Astrocyte (in vitro differentiated cells and primary cell): ENCODE data around the gene FADS6. TPM values are rescaled to one million over a fixed set of nuclear protein-coding genes. Genes with fewer than 3 reads are reported as not detected.

Source experiments
- DNase-seq: peaks from one replicate; pipeline ENCODE4 v3.0.0-alpha.2; 2010; ENCODE audit warnings: low read depth
- FAIRE-seq: peaks from 2 replicates; lab custom pipeline; 2011; peaks lifted over from hg19 to GRCh38; lab: Jason Lieb, UNC
- H2AFZ ChIP-seq: 2 replicates; pipeline ENCODE4 v1.6.0; 2012; ENCODE audit warnings: low read depth, low read length, inconsistent platforms
- H3K27ac ChIP-seq: 2 replicates; pipeline ENCODE4 v1.5.1; 2011; ENCODE audit warnings: low read depth, low read length, inconsistent platforms
- H3K27me3 ChIP-seq: 2 replicates; pipeline ENCODE4 v1.6.0; 2011; ENCODE audit warnings: low read length, inconsistent platforms; ENCODE audit not compliant: insufficient read depth
- H3K36me3 ChIP-seq: 2 replicates; pipeline ENCODE4 v1.5.1; 2011; ENCODE audit warnings: low read length, inconsistent platforms; ENCODE audit not compliant: insufficient read depth
- H3K4me1 ChIP-seq: 2 replicates; pipeline ENCODE4 v1.5.1; 2011; ENCODE audit warnings: low read length, inconsistent platforms; ENCODE audit not compliant: insufficient read depth
- H3K4me2 ChIP-seq: 2 replicates; pipeline ENCODE4 v1.6.0; 2012; ENCODE audit warnings: low read length, inconsistent platforms
- H3K4me3 ChIP-seq: 2 replicates; pipeline ENCODE4 v1.5.1; 2011; ENCODE audit warnings: low read depth, mild to moderate bottlenecking, low read length, inconsistent platforms; ENCODE audit not compliant: insufficient read depth
- H3K79me2 ChIP-seq: 2 replicates; pipeline ENCODE4 v1.6.0; 2012; ENCODE audit warnings: mild to moderate bottlenecking, low read length, inconsistent platforms; ENCODE audit not compliant: insufficient read depth
- H3K9ac ChIP-seq: 2 replicates; pipeline ENCODE4 v1.6.0; 2012; ENCODE audit warnings: mild to moderate bottlenecking, low read length, inconsistent platforms
- H3K9me3 ChIP-seq: 2 replicates; pipeline ENCODE4 v1.5.1; 2012; ENCODE audit warnings: low read depth, mild to moderate bottlenecking, low read length, inconsistent platforms; ENCODE audit not compliant: insufficient read depth
- H4K20me1 ChIP-seq: 2 replicates; pipeline ENCODE4 v1.6.0; 2012; ENCODE audit warnings: low read length, inconsistent platforms; ENCODE audit not compliant: insufficient read depth
- H3K27ac Mint-ChIP-seq: one replicate; pipeline ENCODE4 v1.8.0; 2021; ENCODE audit warnings: mild to moderate bottlenecking, mixed read lengths; ENCODE audit not compliant: unreplicated experiment
- H3K27me3 Mint-ChIP-seq: one replicate; pipeline ENCODE4 v1.8.0; 2021; ENCODE audit warnings: low read depth, mixed read lengths; ENCODE audit not compliant: unreplicated experiment
- H3K36me3 Mint-ChIP-seq: one replicate; pipeline ENCODE4 v1.8.0; 2021; ENCODE audit warnings: low read depth, mixed read lengths; ENCODE audit not compliant: unreplicated experiment
- H3K4me1 Mint-ChIP-seq: one replicate; pipeline ENCODE4 v1.8.0; 2021; ENCODE audit warnings: low read depth, mixed read lengths; ENCODE audit not compliant: unreplicated experiment
- H3K4me3 Mint-ChIP-seq: one replicate; pipeline ENCODE4 v1.8.0; 2021; ENCODE audit warnings: mild to moderate bottlenecking, moderate library complexity, mixed read lengths; ENCODE audit not compliant: unreplicated experiment
- H3K9me3 Mint-ChIP-seq: one replicate; pipeline ENCODE4 v1.8.0; 2021; ENCODE audit warnings: mild to moderate bottlenecking, mixed read lengths; ENCODE audit not compliant: unreplicated experiment
- EZH2 ChIP-seq: IDR thresholded peaks from 2 replicates; pipeline ENCODE4 v1.6.1; 2012; ENCODE audit warnings: mild to moderate bottlenecking, low read length, inconsistent platforms; ENCODE audit not compliant: insufficient read depth
- total RNA-seq: library from RNA; stranded (reverse); gene quantifications from 2 replicates; pipeline ENCODE4 v1.2.1, GENCODE V29; 2021
- TF ChIP-seq, protein P1 (sequence below): IDR thresholded peaks from 2 replicates; pipeline ENCODE4 v1.5.1; 2011; ENCODE audit warnings: low read depth, mild to moderate bottlenecking, inconsistent platforms, low read length, moderate library complexity; ENCODE audit not compliant: insufficient read depth

Gene FADS6
- total RNA-seq, 1 donor from 2014 or later: not detected

DNA sequence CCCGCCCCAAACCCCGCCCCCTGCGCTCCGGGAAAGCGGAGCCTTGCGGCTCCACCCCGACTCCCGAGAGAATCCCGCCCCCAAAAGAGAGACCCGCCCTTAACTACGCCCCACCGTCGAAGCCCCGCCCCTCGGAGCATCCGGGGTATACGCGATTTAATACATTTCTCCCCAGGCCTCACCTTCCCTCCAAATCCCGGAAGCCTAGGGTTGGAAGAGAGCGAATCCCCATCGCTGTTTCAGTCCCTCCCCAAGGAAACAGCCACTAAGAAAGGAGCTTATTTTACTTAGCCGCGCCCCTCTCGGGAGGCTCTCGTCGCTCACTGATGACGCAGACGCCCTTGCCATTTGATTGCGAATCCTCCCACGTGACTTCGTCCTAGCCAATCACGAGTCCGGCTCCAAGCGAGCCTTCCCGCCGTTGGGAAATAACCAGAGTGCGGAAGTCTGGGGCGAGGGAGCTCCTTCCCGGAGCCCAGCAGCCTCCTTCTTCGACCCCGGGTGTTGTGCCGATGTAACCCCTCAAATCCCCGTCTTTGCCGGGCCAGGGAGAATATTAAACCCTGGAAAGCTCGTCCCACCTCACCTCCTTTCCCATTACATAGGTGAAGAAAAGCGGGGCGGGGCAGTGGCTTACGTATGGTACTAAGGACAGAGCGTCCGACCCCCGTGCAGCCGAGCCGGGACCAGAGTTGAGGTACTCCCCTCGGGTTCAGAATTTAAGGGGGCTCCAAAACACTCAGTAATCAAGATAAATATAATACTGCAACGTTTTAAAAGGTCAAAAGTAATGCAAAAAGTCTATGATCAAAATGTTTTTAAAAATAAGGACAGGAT is 20.2 kb downstream of the FADS6 start:
- Histone ChIP-seq H3K27me3 (no peaks in the 10 kb centered on the region), H3K9ac (peak overlapping the region; percentile 90), H3K4me1 (peaks cover 14% of the 10 kb centered on the region), H3K79me2 (peaks cover 9% of the 10 kb centered on the region), H3K36me3 (no peaks in the 10 kb centered on the region), H3K27ac (peak overlapping the region; percentile 89), H2AFZ (peak overlapping the region; percentile 95), H3K4me3 (peak overlapping the region; percentile 79), H3K4me2 (peak overlapping the region; percentile 100), H4K20me1 (peaks cover 14% of the 10 kb centered on the region), H3K9me3 (no peaks in the 10 kb centered on the region)
- FAIRE-seq (peak; percentile 13), DNase-seq (peak; percentile 99)
- TF ChIP-seq, protein P1, sequence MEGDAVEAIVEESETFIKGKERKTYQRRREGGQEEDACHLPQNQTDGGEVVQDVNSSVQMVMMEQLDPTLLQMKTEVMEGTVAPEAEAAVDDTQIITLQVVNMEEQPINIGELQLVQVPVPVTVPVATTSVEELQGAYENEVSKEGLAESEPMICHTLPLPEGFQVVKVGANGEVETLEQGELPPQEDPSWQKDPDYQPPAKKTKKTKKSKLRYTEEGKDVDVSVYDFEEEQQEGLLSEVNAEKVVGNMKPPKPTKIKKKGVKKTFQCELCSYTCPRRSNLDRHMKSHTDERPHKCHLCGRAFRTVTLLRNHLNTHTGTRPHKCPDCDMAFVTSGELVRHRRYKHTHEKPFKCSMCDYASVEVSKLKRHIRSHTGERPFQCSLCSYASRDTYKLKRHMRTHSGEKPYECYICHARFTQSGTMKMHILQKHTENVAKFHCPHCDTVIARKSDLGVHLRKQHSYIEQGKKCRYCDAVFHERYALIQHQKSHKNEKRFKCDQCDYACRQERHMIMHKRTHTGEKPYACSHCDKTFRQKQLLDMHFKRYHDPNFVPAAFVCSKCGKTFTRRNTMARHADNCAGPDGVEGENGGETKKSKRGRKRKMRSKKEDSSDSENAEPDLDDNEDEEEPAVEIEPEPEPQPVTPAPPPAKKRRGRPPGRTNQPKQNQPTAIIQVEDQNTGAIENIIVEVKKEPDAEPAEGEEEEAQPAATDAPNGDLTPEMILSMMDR: no peak
- no peak for TF ChIP-seq EZH2
- peaks cover 5% of the 10 kb centered on the region for H3K27me3 Mint-ChIP-seq
- peaks cover 13% of the 10 kb centered on the region for H3K4me1 Mint-ChIP-seq
- no peaks in the 10 kb centered on the region for H3K9me3 Mint-ChIP-seq
- peaks cover 12% of the 10 kb centered on the region for H3K36me3 Mint-ChIP-seq
- H3K27ac Mint-ChIP-seq: peak overlapping the region; percentile 96
- peak overlapping the region; percentile 94 for H3K4me3 Mint-ChIP-seq

DNA sequence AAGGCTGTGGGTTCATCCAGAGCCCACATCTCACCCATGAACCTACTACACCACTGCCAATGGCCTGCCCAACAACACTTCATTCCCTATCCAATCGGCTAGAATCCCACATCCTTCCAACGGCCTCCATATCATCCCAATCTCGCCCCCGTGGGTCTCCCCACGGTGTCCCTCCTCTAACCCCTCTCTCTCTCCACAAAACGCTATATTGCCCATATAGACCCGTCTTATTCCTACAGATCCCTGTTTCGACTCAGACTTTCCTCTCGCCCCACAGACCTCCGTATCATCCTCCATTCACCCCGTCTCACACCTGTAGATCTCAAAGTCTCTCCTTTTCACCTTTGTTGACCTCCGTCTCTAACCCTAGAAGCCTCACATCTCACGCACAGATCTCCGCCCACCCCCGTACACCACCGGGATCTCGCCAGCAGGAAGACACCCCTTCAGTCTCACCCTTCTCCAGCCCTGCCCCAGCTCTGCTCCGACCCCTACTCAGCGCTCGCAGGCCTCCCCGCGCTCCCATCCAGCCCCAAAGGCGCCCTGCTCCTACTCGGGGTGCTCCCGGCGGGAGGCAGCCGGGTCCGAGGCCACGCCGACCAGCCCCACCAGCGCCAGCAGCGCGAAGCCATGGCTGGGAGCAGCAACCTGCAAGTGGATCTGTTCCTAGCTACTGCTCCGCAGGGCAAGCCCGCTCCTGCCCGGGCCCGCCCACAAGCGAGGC is 21.0 kb downstream of the FADS6 start, which contains the start of gene FDXR:
Gene FDXR (minus strand): TSS at position 682 of the 724 bp plus-strand sequence. CDS start 50 bp downstream, at position 632.
- no peaks in the 10 kb centered on the region for H3K9me3 Mint-ChIP-seq
- Histone ChIP-seq H3K36me3 (no peaks in the 10 kb centered on the region), H4K20me1 (peaks cover 22% of the 10 kb centered on the region), H3K27ac (peak within 1 kb of the TSS; percentile 89), H3K9me3 (no peaks in the 10 kb centered on the region), H3K4me2 (peak within 1 kb of the TSS; percentile 100), H2AFZ (peak within 1 kb of the TSS; percentile 95), H3K79me2 (peaks cover 9% of the 10 kb centered on the region), H3K9ac (peak within 1 kb of the TSS; percentile 90), H3K4me3 (peak within 1 kb of the TSS; percentile 79), H3K27me3 (no peaks in the 10 kb centered on the region), H3K4me1 (peaks cover 16% of the 10 kb centered on the region)
- peaks cover 5% of the 10 kb centered on the region for H3K27me3 Mint-ChIP-seq
- H3K4me1 Mint-ChIP-seq: peaks cover 14% of the 10 kb centered on the region
- no peak for DNase-seq
- H3K4me3 Mint-ChIP-seq: peak within 1 kb of the TSS; percentile 94
- FAIRE-seq: no peak
- TF ChIP-seq, protein P1: no peak
- TF ChIP-seq EZH2: no peak
- H3K36me3 Mint-ChIP-seq: peaks cover 12% of the 10 kb centered on the region
- H3K27ac Mint-ChIP-seq: peak within 1 kb of the TSS; percentile 96
